Endodermal cell (in vitro differentiated cells): Measurements from ENCODE around the gene NMRK1. TPM values are rescaled to one million over a fixed set of nuclear protein-coding genes. Genes with fewer than 3 reads are reported as not detected.

Source experiments
- DNase-seq: peaks from one replicate; pipeline ENCODE4 v3.0.0-alpha.2; 2017
- H3K27ac ChIP-seq: 2 replicates; pipeline ENCODE4 v1.5.1; 2013; ENCODE audit warnings: mild to moderate bottlenecking, low read depth, low read length, moderate library complexity
- H3K27me3 ChIP-seq: 2 replicates; pipeline ENCODE4 v1.6.1; 2013; ENCODE audit warnings: mild to moderate bottlenecking, low read length, moderate library complexity; ENCODE audit not compliant: insufficient read depth, control insufficient read depth, poor library complexity, severe bottlenecking
- H3K36me3 ChIP-seq: 2 replicates; pipeline ENCODE4 v1.7.0; 2013; ENCODE audit warnings: mild to moderate bottlenecking, low read length, moderate library complexity; ENCODE audit not compliant: control insufficient read depth, insufficient read depth
- H3K4me1 ChIP-seq: one replicate; pipeline ENCODE4 v1.7.0; 2013; ENCODE audit warnings: low read length; ENCODE audit not compliant: control insufficient read depth, insufficient read depth
- H3K4me3 ChIP-seq: 2 replicates; pipeline ENCODE4 v1.5.1; 2013; ENCODE audit warnings: mild to moderate bottlenecking, low read length, moderate library complexity
- H3K9ac ChIP-seq: 2 replicates; pipeline ENCODE4 v1.6.1; 2013; ENCODE audit warnings: mild to moderate bottlenecking, low read length, moderate library complexity; ENCODE audit not compliant: poor library complexity, severe bottlenecking; ENCODE audit errors: extremely low read depth
- H3K9me3 ChIP-seq: 2 replicates; pipeline ENCODE4 v1.6.1; 2013; ENCODE audit warnings: mild to moderate bottlenecking, low read length, moderate library complexity; ENCODE audit not compliant: control insufficient read depth
- H3K27ac Mint-ChIP-seq: 2 replicates; pipeline ENCODE4 v1.8.0; 2020; ENCODE audit warnings: mixed read lengths
- H3K27me3 Mint-ChIP-seq: 2 replicates; pipeline ENCODE4 v1.8.0; 2021; ENCODE audit warnings: mild to moderate bottlenecking, mixed read lengths; ENCODE audit not compliant: insufficient read depth
- H3K36me3 Mint-ChIP-seq: 2 replicates; pipeline ENCODE4 v1.8.0; 2020; ENCODE audit warnings: low read depth, mixed read lengths
- H3K4me1 Mint-ChIP-seq: 2 replicates; pipeline ENCODE4 v1.8.0; 2020; ENCODE audit warnings: mixed read lengths
- H3K4me3 Mint-ChIP-seq: 2 replicates; pipeline ENCODE4 v1.8.0; 2020; ENCODE audit warnings: mild to moderate bottlenecking, moderate library complexity, mixed read lengths
- H3K9me3 Mint-ChIP-seq: 2 replicates; pipeline ENCODE4 v1.8.0; 2020; ENCODE audit warnings: mild to moderate bottlenecking, mixed read lengths
- WGBS, 2 experiments: methylation state at CpG; one replicate each; pipeline versions ENCODE4 v1.1.5 to v1.1.7; 2013; ENCODE audit warnings: missing lambda C conversion rate in 2 of 2, mixed read lengths in 1 of 2; ENCODE audit not compliant: insufficient coverage in 1 of 2, insufficient read length in 1 of 2; 5-methylcytosine and 5-hydroxymethylcytosine counted together
- total RNA-seq, 2 donors: library from RNA; stranded (reverse); fragmentation: NEBNext Ultra II Directional in 1 of 2; extraction: Animal tissue kit (Norgen Biotek cat#: 25700) in 1 of 2; gene quantifications; 2 replicates in 1 of 2; 3 replicates in 1 of 2; pipeline ENCODE4 v1.2.1, GENCODE V29; 2021
- TF ChIP-seq, protein P1 (sequence below): fragments of 200-600 bp; sonication (generic); conservative IDR thresholded peaks from 2 replicates; pipeline ENCODE4 v1.5.0; 2021; ENCODE audit warnings: antibody characterized with exemption, mild to moderate bottlenecking

NMRK1 gene
- total RNA-seq, 2 donors from 2014 or later: 14.0 to 29.0 TPM

DNA sequence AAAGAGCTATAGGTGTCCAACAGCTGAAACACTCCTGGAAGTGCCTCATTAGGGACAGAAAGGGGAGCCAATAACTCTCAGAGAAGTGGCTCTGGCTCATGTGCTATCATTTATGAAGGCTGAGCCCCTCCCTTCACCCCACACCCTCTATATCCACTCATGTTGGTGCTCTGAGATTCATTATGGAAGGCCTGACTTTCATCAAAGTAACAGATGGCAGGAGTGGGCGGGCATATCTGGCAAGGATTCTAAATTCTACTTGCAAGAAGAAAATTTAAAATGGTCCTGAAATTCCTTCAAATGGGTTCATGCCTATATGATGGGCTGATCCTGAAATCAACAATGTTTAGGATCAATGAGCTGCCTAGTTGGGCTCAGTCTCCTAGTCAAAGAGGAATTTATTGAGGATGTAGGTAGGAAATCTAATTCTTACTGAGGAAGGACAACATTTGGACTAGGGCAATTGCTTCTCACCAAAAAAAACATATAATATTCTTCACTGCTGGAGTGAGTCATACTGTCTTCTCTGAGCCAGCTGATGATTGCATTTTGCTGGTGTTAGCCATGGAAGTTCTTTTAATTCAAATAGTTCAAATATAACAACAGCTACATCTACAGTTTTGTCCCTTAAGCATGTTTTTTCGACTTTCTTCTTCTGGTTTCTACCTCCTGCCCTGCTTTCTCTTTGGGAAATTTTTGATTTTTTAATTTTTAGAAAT lies 23.5 kb downstream of the NMRK1 start:
- WGBS, 2 experiments: 93 to 100% methylated on average over 1 to 2 of the region's 2 CpGs
- Mint-ChIP-seq H3K9me3 (peaks cover 7% of the 10 kb centered on the region), H3K4me1 (peaks cover 7% of the 10 kb centered on the region), H3K27ac (no peak overlapping the region), H3K36me3 (peaks cover 11% of the 10 kb centered on the region), H3K27me3 (no peaks in the 10 kb centered on the region), H3K4me3 (no peak overlapping the region)
- no peak for DNase-seq
- H3K27ac ChIP-seq: no peak overlapping the region
- peaks cover 1% of the 10 kb centered on the region for H3K4me1 ChIP-seq
- H3K4me3 ChIP-seq: no peak overlapping the region
- H3K27me3 ChIP-seq: no peaks in the 10 kb centered on the region
- TF ChIP-seq, protein P1, sequence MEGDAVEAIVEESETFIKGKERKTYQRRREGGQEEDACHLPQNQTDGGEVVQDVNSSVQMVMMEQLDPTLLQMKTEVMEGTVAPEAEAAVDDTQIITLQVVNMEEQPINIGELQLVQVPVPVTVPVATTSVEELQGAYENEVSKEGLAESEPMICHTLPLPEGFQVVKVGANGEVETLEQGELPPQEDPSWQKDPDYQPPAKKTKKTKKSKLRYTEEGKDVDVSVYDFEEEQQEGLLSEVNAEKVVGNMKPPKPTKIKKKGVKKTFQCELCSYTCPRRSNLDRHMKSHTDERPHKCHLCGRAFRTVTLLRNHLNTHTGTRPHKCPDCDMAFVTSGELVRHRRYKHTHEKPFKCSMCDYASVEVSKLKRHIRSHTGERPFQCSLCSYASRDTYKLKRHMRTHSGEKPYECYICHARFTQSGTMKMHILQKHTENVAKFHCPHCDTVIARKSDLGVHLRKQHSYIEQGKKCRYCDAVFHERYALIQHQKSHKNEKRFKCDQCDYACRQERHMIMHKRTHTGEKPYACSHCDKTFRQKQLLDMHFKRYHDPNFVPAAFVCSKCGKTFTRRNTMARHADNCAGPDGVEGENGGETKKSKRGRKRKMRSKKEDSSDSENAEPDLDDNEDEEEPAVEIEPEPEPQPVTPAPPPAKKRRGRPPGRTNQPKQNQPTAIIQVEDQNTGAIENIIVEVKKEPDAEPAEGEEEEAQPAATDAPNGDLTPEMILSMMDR: no peak
- peaks cover 11% of the 10 kb centered on the region for H3K36me3 ChIP-seq
- no peak overlapping the region for H3K9ac ChIP-seq
- H3K9me3 ChIP-seq: peaks cover 6% of the 10 kb centered on the region

DNA sequence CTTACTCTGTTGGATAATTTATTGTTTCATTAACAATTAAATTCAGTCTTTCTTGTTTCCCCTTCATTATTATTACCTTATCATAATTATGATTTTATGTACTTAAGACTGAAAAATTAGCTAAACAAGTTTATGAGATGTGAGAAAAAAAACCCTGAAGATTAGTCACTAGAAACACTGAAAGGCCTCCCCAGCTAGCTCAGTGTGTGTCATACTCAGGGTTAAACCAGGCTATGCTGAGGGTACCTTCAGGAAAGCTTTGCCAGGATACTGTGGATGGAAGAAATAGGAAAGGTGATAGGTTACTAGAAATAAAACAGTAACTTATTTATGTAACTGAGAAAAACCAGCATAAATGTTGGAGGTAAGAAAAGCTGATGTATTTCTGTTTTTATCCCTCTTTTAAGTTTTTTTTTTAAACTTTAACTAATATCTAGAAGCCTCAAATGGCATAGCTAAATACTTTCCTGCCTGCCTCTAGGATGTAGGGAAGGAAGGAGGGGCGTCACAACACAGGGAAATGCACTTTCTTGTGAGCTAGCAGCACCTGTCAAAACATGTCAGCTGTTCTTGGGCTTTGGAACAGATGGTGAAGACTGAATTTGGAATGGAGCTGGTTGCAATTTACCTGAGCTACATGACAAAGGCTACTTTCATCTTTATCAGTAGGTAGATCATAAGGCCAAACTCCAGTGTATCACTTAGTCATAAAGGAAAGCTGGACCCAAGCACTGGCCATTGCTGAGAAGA lies 24.2 kb downstream of the NMRK1 start:
- Histone ChIP-seq H3K36me3 (peaks cover 11% of the 10 kb centered on the region), H3K27me3 (no peaks in the 10 kb centered on the region), H3K4me3 (no peak overlapping the region), H3K9me3 (peaks cover 6% of the 10 kb centered on the region), H3K4me1 (no peaks in the 10 kb centered on the region), H3K9ac (no peak overlapping the region), H3K27ac (no peak overlapping the region)
- Mint-ChIP-seq H3K36me3 (peaks cover 11% of the 10 kb centered on the region), H3K4me1 (no peaks in the 10 kb centered on the region), H3K4me3 (no peak overlapping the region), H3K9me3 (peaks cover 13% of the 10 kb centered on the region), H3K27ac (no peak overlapping the region), H3K27me3 (no peaks in the 10 kb centered on the region)
- WGBS, 2 experiments: 85% methylated on average over 1 of the region's 1 CpG; no CpG with 5 or more reads in 1 of the 2 experiments
- no peak for DNase-seq
- TF ChIP-seq, protein P1: no peak

DNA sequence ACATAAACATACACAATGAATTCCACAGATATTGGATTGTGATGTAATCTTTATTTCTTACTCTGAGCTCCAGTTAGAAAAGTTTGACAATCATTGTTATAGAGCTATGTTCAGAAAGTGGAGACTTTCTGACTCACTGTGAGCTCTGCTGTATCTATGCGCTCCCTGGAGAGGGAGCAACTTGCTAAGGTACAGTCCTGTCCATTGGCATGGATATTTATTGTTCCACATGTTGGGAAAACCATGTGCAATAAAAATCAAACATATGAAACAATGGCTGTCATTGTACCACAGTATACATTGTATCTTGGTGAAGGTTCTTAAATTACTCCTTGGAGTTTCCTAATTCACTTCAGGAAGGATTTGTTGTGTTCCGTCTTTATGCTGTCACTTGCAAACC lies 26.8 kb downstream of the NMRK1 start:
- H3K27ac Mint-ChIP-seq: no peak overlapping the region
- no peak overlapping the region for H3K9ac ChIP-seq
- H3K4me3 Mint-ChIP-seq: no peak overlapping the region

More for the DNA sequence above, 26.8 kb downstream of the NMRK1 start:
- no peaks in the 10 kb centered on the region for H3K4me1 ChIP-seq
- no peak overlapping the region for H3K27ac ChIP-seq
- H3K36me3 Mint-ChIP-seq: peaks cover 8% of the 10 kb centered on the region
- H3K4me3 ChIP-seq: no peak overlapping the region
- H3K4me1 Mint-ChIP-seq: no peaks in the 10 kb centered on the region
- H3K9me3 ChIP-seq: peaks cover 20% of the 10 kb centered on the region
- TF ChIP-seq, protein P1: no peak
- no peaks in the 10 kb centered on the region for H3K27me3 Mint-ChIP-seq
- H3K9me3 Mint-ChIP-seq: peaks cover 38% of the 10 kb centered on the region
- 100% methylated on average over 2 of the region's 2 CpGs; no CpG with 5 or more reads in 1 of the 2 experiments for WGBS, 2 experiments
- H3K27me3 ChIP-seq: no peaks in the 10 kb centered on the region
- DNase-seq: no peak
- peaks cover 9% of the 10 kb centered on the region for H3K36me3 ChIP-seq
